Measurements from ENCODE around the gene MAPK10.

DNA sequence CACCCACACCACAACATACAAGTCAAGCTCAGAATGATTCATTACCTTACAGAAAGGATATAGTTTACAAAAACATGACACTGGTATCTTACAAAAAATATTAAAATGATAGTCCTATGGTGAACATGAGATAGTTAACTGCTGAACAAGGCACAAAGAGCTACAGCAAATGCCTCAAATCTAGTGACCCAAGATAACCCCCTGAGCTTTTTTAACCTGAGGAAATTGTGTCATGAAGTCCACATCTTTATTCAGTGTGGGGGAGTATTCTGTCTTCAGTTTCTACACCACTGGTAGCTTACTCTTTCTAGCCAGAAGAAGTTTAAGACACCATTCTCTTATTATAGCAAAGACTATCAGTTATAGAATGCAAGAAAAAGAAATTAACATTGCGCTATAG, 218.7 kb downstream of the MAPK10 start:
- TF ChIP-seq, protein P1, sequence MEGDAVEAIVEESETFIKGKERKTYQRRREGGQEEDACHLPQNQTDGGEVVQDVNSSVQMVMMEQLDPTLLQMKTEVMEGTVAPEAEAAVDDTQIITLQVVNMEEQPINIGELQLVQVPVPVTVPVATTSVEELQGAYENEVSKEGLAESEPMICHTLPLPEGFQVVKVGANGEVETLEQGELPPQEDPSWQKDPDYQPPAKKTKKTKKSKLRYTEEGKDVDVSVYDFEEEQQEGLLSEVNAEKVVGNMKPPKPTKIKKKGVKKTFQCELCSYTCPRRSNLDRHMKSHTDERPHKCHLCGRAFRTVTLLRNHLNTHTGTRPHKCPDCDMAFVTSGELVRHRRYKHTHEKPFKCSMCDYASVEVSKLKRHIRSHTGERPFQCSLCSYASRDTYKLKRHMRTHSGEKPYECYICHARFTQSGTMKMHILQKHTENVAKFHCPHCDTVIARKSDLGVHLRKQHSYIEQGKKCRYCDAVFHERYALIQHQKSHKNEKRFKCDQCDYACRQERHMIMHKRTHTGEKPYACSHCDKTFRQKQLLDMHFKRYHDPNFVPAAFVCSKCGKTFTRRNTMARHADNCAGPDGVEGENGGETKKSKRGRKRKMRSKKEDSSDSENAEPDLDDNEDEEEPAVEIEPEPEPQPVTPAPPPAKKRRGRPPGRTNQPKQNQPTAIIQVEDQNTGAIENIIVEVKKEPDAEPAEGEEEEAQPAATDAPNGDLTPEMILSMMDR (IDR thresholded peaks at IDR 0.05; ENCODE audit: low read depth, low read length), result no peak
- TF ChIP-seq POLR2A (IDR thresholded peaks at IDR 0.05; ENCODE audit: extremely low read depth, insufficient read length), result no peak
- TF ChIP-seq, protein P2, sequence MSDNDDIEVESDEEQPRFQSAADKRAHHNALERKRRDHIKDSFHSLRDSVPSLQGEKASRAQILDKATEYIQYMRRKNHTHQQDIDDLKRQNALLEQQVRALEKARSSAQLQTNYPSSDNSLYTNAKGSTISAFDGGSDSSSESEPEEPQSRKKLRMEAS (IDR thresholded peaks at IDR 0.05; ENCODE audit: low read depth, low read length), result no peak

Measured in NB4 (cell line).